Stomach (tissue), 4 donors: Measurements from ENCODE around the gene TNS3.

Source experiments
- EP300 ChIP-seq: sonication (generic); formaldehyde crosslinking; IDR thresholded peaks from one replicate; pipeline ENCODE4 v1.6.1; 2017; ENCODE audit warnings: antibody characterized with exemption
- POLR2A ChIP-seq, 4 donors: fragments of 450-650 bp; IDR thresholded peaks; one replicate each; pipeline ENCODE4 v1.6.1; 2016; ENCODE audit warnings: antibody characterized with exemption in 4 of 4, control low read depth in 2 of 4, mild to moderate bottlenecking in 1 of 4, moderate library complexity in 1 of 4
- TF ChIP-seq, protein P1 (sequence below), 7 experiments: fragments of 450-650 bp in 4 of 7; fragments of 200-600 bp in 3 of 7; sonication (generic) in 3 of 7; IDR thresholded peaks; one replicate each; pipeline ENCODE4 v1.5.1; 2016 to 2019; ENCODE audit warnings: antibody characterized with exemption in 7 of 7, control low read depth in 2 of 7, mild to moderate bottlenecking in 1 of 7

DNA sequence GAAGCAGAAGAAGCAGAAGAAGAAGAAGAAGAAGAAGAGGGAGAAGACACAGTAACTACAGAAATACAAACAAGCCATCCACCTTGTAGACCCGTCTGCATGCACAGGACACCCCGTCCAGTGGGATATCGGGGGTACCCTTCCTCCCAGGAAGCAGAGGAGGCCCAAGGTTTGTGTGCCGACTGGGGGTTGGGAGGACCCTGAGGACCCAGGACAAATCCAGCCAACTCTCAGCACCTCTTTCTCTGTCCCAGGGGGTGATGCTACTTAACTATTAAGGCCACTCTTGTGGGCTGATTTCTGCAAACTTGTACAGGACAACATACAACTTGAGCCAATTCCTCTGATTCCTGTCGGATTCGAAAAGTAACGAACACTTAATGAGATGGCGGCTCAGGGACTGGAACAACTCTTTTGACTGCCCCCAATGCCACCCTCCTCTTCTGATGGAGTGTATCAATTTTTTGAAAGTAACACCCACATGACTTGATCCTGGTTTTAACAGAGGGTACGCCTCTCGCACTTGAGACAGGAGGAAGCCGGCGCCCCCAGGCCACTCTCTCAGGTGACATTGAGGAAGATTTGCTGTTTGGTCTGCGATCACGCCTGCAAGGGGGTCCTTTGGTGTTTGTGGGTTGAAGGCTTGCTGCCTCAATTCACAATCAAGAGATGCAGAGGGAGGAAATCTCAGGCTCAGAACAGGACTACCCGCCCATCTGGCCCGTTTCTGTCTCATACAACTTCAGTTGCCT, 192.6 kb downstream of the TNS3 start:
- TF ChIP-seq, protein P1, sequence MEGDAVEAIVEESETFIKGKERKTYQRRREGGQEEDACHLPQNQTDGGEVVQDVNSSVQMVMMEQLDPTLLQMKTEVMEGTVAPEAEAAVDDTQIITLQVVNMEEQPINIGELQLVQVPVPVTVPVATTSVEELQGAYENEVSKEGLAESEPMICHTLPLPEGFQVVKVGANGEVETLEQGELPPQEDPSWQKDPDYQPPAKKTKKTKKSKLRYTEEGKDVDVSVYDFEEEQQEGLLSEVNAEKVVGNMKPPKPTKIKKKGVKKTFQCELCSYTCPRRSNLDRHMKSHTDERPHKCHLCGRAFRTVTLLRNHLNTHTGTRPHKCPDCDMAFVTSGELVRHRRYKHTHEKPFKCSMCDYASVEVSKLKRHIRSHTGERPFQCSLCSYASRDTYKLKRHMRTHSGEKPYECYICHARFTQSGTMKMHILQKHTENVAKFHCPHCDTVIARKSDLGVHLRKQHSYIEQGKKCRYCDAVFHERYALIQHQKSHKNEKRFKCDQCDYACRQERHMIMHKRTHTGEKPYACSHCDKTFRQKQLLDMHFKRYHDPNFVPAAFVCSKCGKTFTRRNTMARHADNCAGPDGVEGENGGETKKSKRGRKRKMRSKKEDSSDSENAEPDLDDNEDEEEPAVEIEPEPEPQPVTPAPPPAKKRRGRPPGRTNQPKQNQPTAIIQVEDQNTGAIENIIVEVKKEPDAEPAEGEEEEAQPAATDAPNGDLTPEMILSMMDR (IDR thresholded peaks at IDR 0.05): no peak
- TF ChIP-seq EP300 (no peak), POLR2A (IDR thresholded peaks at IDR 0.05) (no peak)
